ENCODE results near the gene MYO1D.

Gene MYO1D

GRCh38 chr17:32444301-32445073, 432.4 kb downstream of the MYO1D start, which contains the start of gene PSMD11:
Gene PSMD11, plus strand, starts transcription at chr17:32444510. Its CDS starts 14 bp downstream, at chr17:32444524.
- peak; percentile 98 to 99 for DNase-seq (ENCODE audit: extremely low read depth in 1 of 2, low read depth in 1 of 2)

- DNase-seq (ENCODE audit: extremely low read depth in 1 of 2, low read depth in 1 of 2), result no peak
Observed at GRCh38 chr17:32443827-32444300, 433.1 kb downstream of the MYO1D start.

Measured in stimulated activated CD8-positive, alpha-beta memory T cell treated with anti-CD3 and anti-CD28 coated beads, Interleukin-7, amount 100 ng/mL, for 48 hours (primary cell).